SK-N-SH (cell line): ENCODE data around the gene SERPINC1. TPM values are rescaled to one million over a fixed set of nuclear protein-coding genes. Genes with fewer than 3 reads are reported as not detected.

Experiments
- CTCF ChIA-PET: fragments of 300-600, 350-600 bp; formaldehyde crosslinking; extraction: SDS; loops from one replicate; lab custom pipeline; 2021; lab: Yijun Ruan, JAX
- POLR2A ChIA-PET: fragments of 350-600 bp; sonication (Branson Sonifier 250); formaldehyde crosslinking; extraction: SDS; loops from one replicate; lab custom pipeline; 2020; ENCODE audit warnings: antibody characterized with exemption, inconsistent platforms; lab: Yijun Ruan, JAX
- DNase-seq: peaks from one replicate; pipeline ENCODE4 v3.0.0; 2012
- H2AFZ ChIP-seq: fragments of 200-600 bp; sonication (generic); 2 replicates; pipeline ENCODE4 v1.8.1; 2016; ENCODE audit warnings: antibody characterized with exemption, mild to moderate bottlenecking, low read depth
- H3F3A ChIP-seq: fragments of 200-600 bp; sonication (generic); replicated peaks from 2 replicates; pipeline ENCODE3; 2016; ENCODE audit warnings: antibody characterized with exemption, mild to moderate bottlenecking; ENCODE audit not compliant: insufficient read depth
- H3K27ac ChIP-seq, 2 experiments: fragments of 200-500 bp in 1 of 2; fragments of 200-600 bp in 1 of 2; sonication (Bioruptor generic) in 1 of 2; sonication (generic), shearing (Covaris generic) in 1 of 2; 2 replicates each; pipeline versions ENCODE4 v1.5.1 to v1.6.1; 2014 to 2016; ENCODE audit warnings: low read depth in 2 of 2, inconsistent platforms in 1 of 2, low read length in 1 of 2, mild to moderate bottlenecking in 1 of 2, mixed read lengths in 1 of 2
- H3K27me3 ChIP-seq: fragments of 200-600 bp; sonication (generic), shearing (Covaris generic); 2 replicates; pipeline ENCODE4 v1.6.1; 2016; ENCODE audit warnings: mixed run types; ENCODE audit not compliant: insufficient read depth
- H3K36me3 ChIP-seq, 2 experiments: fragments of 200-500 bp in 1 of 2; fragments of 200-600 bp in 1 of 2; sonication (Bioruptor generic) in 1 of 2; sonication (generic) in 1 of 2; replicated peaks in 1 of 2; 2 replicates each; pipeline versions ENCODE3 to v1.5.1; 2014 to 2016; ENCODE audit warnings: low read length in 1 of 2, mild to moderate bottlenecking in 1 of 2; ENCODE audit not compliant: insufficient read depth in 2 of 2, control insufficient read depth in 1 of 2
- H3K4me1 ChIP-seq, 2 experiments: fragments of 200-500 bp in 1 of 2; fragments of 200-600 bp in 1 of 2; sonication (Bioruptor generic) in 1 of 2; sonication (generic), shearing (Covaris generic) in 1 of 2; 2 replicates each; pipeline versions ENCODE4 v1.5.1 to v1.6.1; 2014 to 2016; ENCODE audit warnings: low read depth in 1 of 2, low read length in 1 of 2, mixed run types in 1 of 2; ENCODE audit not compliant: insufficient read depth in 2 of 2, control insufficient read depth in 1 of 2
- H3K4me2 ChIP-seq: fragments of 200-600 bp; sonication (generic), shearing (Covaris generic); 2 replicates; pipeline ENCODE4 v1.6.1; 2017; ENCODE audit warnings: mixed run types
- H3K4me3 ChIP-seq, 2 experiments: fragments of 200-500 bp in 1 of 2; fragments of 200-600 bp in 1 of 2; sonication (Bioruptor generic) in 1 of 2; sonication (generic), shearing (Covaris generic) in 1 of 2; 2 replicates each; pipeline versions ENCODE4 v1.5.1 to v1.8.1; 2014 to 2016; ENCODE audit warnings: low read depth in 2 of 2, inconsistent platforms in 1 of 2, low read length in 1 of 2, mild to moderate bottlenecking in 1 of 2, mixed read lengths in 1 of 2, moderate library complexity in 1 of 2
- H3K79me2 ChIP-seq: fragments of 200-600 bp; sonication (generic); 2 replicates; pipeline ENCODE4 v1.8.1; 2017; ENCODE audit warnings: mild to moderate bottlenecking; ENCODE audit not compliant: insufficient read depth
- H3K9ac ChIP-seq: fragments of 200-600 bp; sonication (generic); 2 replicates; pipeline ENCODE4 v1.6.1; 2017; ENCODE audit warnings: mixed run types
- H3K9me2 ChIP-seq: fragments of 200-600 bp; sonication (generic); 2 replicates; pipeline ENCODE4 v1.6.1; 2017; ENCODE audit warnings: mixed run types
- H3K9me3 ChIP-seq: fragments of 200-600 bp; sonication (generic); 2 replicates; pipeline ENCODE4 v1.6.1; 2017; ENCODE audit warnings: mixed run types, mild to moderate bottlenecking, moderate library complexity
- H4K20me1 ChIP-seq: fragments of 200-600 bp; sonication (generic); 2 replicates; pipeline ENCODE4 v1.6.1; 2017; ENCODE audit warnings: mild to moderate bottlenecking, mixed run types; ENCODE audit not compliant: insufficient read depth
- EP300 ChIP-seq, 2 experiments: IDR thresholded peaks; 2 replicates each; pipeline versions ENCODE4 v1.4.0 to v1.6.1; 2012; ENCODE audit warnings: borderline replicate concordance in 1 of 2, low read depth in 1 of 2, low read length in 1 of 2
- EZH2phosphoT487 ChIP-seq: fragments of 200-600 bp; sonication (generic); IDR thresholded peaks from 2 replicates; pipeline ENCODE4 v1.6.1; 2017; ENCODE audit warnings: low read depth, mixed run types, mild to moderate bottlenecking, antibody characterized with exemption, moderate library complexity, borderline replicate concordance
- FOSL2 ChIP-seq: IDR thresholded peaks from 2 replicates; pipeline ENCODE4 v1.4.0; 2012; ENCODE audit warnings: low read depth, mild to moderate bottlenecking, moderate library complexity, borderline replicate concordance
- GATA2 ChIP-seq: sonication (generic); formaldehyde crosslinking; IDR thresholded peaks from 2 replicates; pipeline ENCODE4 v1.5.0; 2020; ENCODE audit warnings: mild to moderate bottlenecking, missing genetic modification reagents
- JUND ChIP-seq: IDR thresholded peaks from 2 replicates; pipeline ENCODE4 v1.4.0; 2012
- NRF1 ChIP-seq: IDR thresholded peaks from 2 replicates; pipeline ENCODE4 v1.6.1; 2012; ENCODE audit warnings: low read depth, mild to moderate bottlenecking, low read length
- POLR2AphosphoS5 ChIP-seq: IDR thresholded peaks from 2 replicates; pipeline ENCODE4 v1.6.1; 2012; ENCODE audit warnings: low read depth, low read length
- RFX5 ChIP-seq: IDR thresholded peaks from 2 replicates; pipeline ENCODE4 v1.6.1; 2012; ENCODE audit warnings: mild to moderate bottlenecking, improper control_type of control experiment, low read length
- SIN3A ChIP-seq: IDR thresholded peaks from 2 replicates; pipeline ENCODE4 v1.6.1; 2012; ENCODE audit warnings: low read depth, mild to moderate bottlenecking, low read length, moderate library complexity, borderline replicate concordance
- SMC3 ChIP-seq: IDR thresholded peaks from 2 replicates; pipeline ENCODE4 v1.6.1; 2012; ENCODE audit warnings: low read depth, low read length, improper control_type of control experiment
- TAF1 ChIP-seq: IDR thresholded peaks from 2 replicates; pipeline ENCODE4 v1.6.1; 2012; ENCODE audit warnings: low read depth, mild to moderate bottlenecking, low read length, moderate library complexity, borderline replicate concordance
- TEAD4 ChIP-seq: IDR thresholded peaks from 2 replicates; pipeline ENCODE4 v1.4.0; 2012; ENCODE audit warnings: mild to moderate bottlenecking, borderline replicate concordance; ENCODE audit not compliant: insufficient read depth
- WGBS: methylation state at CpG from one replicate; pipeline ENCODE4 v1.1.6; 2017; ENCODE audit warnings: low lambda C conversion rate; 5-methylcytosine and 5-hydroxymethylcytosine counted together
- polyA plus RNA-seq, 3 experiments: library from polyadenylated mRNA; depleted of rRNA; stranded (reverse); fragments of >200 nt; gene quantifications; 2 replicates each; pipeline ENCODE4 v1.2.3, GENCODE V29; 2012
- TF ChIP-seq, protein P1 (sequence below): IDR thresholded peaks from 2 replicates; pipeline ENCODE4 v1.4.0; 2012; ENCODE audit warnings: low read depth, borderline replicate concordance
- TF ChIP-seq, protein P2 (sequence below): fragments of 150-350 bp; IDR thresholded peaks from 2 replicates; pipeline ENCODE4 v1.6.1; 2017; ENCODE audit warnings: antibody characterized with exemption, low read length, low read depth, borderline replicate concordance

Gene SERPINC1
- polyA plus RNA-seq, 1 of the 3 experiments (the other 2 are of a cell fraction), result 0.08 TPM

DNA sequence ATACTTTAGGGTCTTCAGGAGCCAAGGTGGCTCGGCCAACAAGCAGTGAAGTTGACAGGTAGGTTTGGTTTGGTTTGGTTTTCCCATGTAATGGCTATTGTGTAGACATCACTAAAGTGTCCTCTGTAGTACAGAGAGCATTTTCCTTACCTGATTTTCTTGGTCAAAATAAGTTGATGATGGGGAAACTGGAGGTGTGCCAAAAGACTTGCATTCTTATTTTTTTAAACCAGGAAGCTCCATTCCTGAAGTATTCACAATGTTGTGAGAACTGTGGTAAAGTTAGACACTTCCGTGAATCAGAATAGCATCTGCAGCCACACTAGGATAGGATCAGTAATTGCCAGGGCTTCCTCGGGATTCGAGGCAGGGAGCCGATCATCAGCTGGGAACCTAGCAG lies 46.0 kb downstream of the SERPINC1 start (continued):
- TF ChIP-seq, protein P1, sequence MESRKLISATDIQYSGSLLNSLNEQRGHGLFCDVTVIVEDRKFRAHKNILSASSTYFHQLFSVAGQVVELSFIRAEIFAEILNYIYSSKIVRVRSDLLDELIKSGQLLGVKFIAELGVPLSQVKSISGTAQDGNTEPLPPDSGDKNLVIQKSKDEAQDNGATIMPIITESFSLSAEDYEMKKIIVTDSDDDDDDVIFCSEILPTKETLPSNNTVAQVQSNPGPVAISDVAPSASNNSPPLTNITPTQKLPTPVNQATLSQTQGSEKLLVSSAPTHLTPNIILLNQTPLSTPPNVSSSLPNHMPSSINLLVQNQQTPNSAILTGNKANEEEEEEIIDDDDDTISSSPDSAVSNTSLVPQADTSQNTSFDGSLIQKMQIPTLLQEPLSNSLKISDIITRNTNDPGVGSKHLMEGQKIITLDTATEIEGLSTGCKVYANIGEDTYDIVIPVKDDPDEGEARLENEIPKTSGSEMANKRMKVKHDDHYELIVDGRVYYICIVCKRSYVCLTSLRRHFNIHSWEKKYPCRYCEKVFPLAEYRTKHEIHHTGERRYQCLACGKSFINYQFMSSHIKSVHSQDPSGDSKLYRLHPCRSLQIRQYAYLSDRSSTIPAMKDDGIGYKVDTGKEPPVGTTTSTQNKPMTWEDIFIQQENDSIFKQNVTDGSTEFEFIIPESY, result no peak
- TF ChIP-seq FOSL2, result no peak

DNA sequence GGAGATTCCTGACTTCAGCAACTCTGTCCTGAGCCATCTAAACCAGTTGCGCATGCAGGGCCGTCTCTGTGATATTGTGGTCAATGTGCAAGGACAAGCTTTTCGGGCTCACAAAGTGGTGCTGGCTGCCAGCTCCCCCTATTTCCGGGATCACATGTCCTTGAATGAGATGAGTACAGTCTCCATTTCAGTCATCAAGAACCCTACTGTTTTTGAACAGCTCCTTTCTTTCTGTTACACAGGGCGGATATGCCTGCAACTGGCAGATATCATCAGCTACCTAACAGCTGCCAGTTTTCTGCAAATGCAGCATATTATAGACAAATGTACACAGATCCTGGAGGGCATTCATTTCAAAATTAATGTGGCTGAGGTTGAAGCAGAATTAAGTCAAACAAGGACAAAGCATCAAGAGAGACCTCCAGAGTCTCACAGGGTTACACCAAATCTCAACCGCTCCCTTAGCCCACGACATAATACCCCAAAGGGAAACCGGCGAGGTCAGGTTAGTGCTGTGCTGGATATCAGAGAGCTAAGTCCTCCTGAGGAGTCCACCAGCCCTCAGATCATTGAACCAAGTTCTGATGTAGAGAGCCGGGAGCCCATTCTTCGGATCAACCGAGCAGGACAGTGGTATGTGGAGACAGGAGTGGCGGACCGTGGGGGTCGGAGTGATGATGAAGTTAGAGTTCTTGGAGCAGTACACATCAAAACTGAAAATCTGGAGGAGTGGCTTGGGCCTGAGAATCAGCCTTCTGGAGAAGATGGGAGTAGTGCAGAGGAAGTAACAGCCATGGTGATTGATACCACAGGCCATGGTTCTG lies 46.7 kb downstream of the SERPINC1 start:
- TF ChIP-seq JUND (no peak), EP300 (IDR thresholded peaks at IDR 0.05; ENCODE audit: borderline replicate concordance in 1 of 2, low read depth in 1 of 2, low read length in 1 of 2) (no peak), POLR2AphosphoS5 (no peak), GATA2 (peak; percentile 55), NRF1 (no peak), SMC3 (no peak), RFX5 (no peak)
- CTCF ChIA-PET, result interaction anchor here (0.6 kb wide), 1 partner anchor 281 kb away, joined by 3 read pairs; no protein-coding TSS in a partner anchor
- Histone ChIP-seq H3K27ac (peak overlapping the region in 1 of 2 experiments; percentile 97; a peak in 2 of 4 replicates), H3K36me3 (peaks cover 37 to 48% of the 10 kb centered on the region in 2 experiments), H3K4me2 (no peak overlapping the region), H3K9me3 (no peaks in the 10 kb centered on the region), H3K79me2 (peaks cover 39% of the 10 kb centered on the region), H3K4me1 (peaks cover 5 to 27% of the 10 kb centered on the region in 2 experiments; a peak in 2 of 4 replicates), H3F3A (peaks cover 36% of the 10 kb centered on the region), H2AFZ (no peak overlapping the region), H4K20me1 (peaks cover 18% of the 10 kb centered on the region), H3K9ac (no peak overlapping the region), H3K4me3 (no peak overlapping the region), H3K27me3 (no peaks in the 10 kb centered on the region), H3K9me2 (no peaks in the 10 kb centered on the region)
- POLR2A ChIA-PET, result no interaction called here
- 94% methylated on average over 15 of the region's 15 CpGs for WGBS
- peak; percentile 36 for DNase-seq

DNA sequence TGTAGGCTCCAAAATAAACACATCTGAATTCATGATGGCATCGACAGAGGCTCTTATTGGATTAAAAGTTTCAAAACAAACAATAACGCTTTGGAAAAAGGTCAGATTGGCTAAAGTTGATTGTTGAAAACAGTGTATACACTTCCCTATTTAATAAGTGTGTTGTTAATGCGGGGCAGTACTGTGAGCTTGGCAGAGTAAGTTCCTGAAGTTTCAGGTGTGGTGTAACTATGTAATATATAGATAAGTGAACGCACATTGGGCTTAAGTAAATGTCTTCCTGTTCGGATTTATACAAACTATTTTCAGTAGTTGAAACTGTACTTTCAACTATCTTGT lies 48.1 kb downstream of the SERPINC1 start:
- DNase-seq, result no peak
- H2AFZ ChIP-seq, result peak overlapping the region; percentile 67
- H3K36me3 ChIP-seq, result peaks cover 51 to 60% of the 10 kb centered on the region in 2 experiments
- peaks cover 49% of the 10 kb centered on the region for H3F3A ChIP-seq
- peaks cover 33% of the 10 kb centered on the region for H4K20me1 ChIP-seq
- no peaks in the 10 kb centered on the region for H3K27me3 ChIP-seq
- H3K9me2 ChIP-seq, result no peaks in the 10 kb centered on the region
- ChIA-PET POLR2A (interaction anchor here (1.0 to 2.5 kb wide), 7 partner anchors 23 to 154 kb away, joined by 4 to 14 read pairs (median 6); partner anchors contain the start of genes CENPL, DARS2, KLHL20 and RC3H1), CTCF (interaction anchor here (1.6 kb wide), 1 partner anchor 438 kb away, joined by 4 read pairs; no protein-coding TSS in a partner anchor)
- WGBS, result 9% methylated on average over 5 of the region's 5 CpGs
- H3K79me2 ChIP-seq, result peaks cover 47% of the 10 kb centered on the region
- peak overlapping the region; percentile 74 to 97 for H3K27ac ChIP-seq
- TF ChIP-seq POLR2AphosphoS5 (no peak), NRF1 (no peak), EZH2phosphoT487 (no peak), TEAD4 (no peak), SIN3A (no peak), TAF1 (no peak), RFX5 (no peak)
- TF ChIP-seq, protein P2, sequence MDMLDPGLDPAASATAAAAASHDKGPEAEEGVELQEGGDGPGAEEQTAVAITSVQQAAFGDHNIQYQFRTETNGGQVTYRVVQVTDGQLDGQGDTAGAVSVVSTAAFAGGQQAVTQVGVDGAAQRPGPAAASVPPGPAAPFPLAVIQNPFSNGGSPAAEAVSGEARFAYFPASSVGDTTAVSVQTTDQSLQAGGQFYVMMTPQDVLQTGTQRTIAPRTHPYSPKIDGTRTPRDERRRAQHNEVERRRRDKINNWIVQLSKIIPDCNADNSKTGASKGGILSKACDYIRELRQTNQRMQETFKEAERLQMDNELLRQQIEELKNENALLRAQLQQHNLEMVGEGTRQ, result no peak
- H3K4me1 ChIP-seq, result peaks cover 11 to 38% of the 10 kb centered on the region in 2 experiments; a peak in 3 of 4 replicates
- H3K4me2 ChIP-seq, result peak overlapping the region; percentile 79
- H3K9ac ChIP-seq, result peak overlapping the region; percentile 79
- peak overlapping the region; percentile 82 to 90 for H3K4me3 ChIP-seq
- H3K9me3 ChIP-seq, result no peaks in the 10 kb centered on the region
